ENCODE measurements around the gene PHF1. TPM values are rescaled to one million over a fixed set of nuclear protein-coding genes. Genes with fewer than 3 reads are reported as not detected.

Gene PHF1
- total RNA-seq, 1 donor from 2014 or later: 58.1 TPM

- Mint-ChIP-seq H3K36me3 (ENCODE audit: insufficient read depth) (peaks cover 18% of the 10 kb centered on the region), H3K4me3 (ENCODE audit: low read depth) (no peak overlapping the region), H3K27ac (no peak overlapping the region), H3K27me3 (no peaks in the 10 kb centered on the region), H3K9me3 (ENCODE audit: low read depth) (no peaks in the 10 kb centered on the region), H3K4me1 (ENCODE audit: low read depth) (no peaks in the 10 kb centered on the region)
- no peak for DNase-seq (ENCODE audit: low spot score, unreplicated experiment)
- no peak for TF ChIP-seq CTCF (IDR thresholded peaks at IDR 0.05; ENCODE audit: unreplicated experiment)
Observed at GRCh38 chr6:33442283-33442682, 31.5 kb downstream of the PHF1 start.

- Mint-ChIP-seq H3K9me3 (ENCODE audit: low read depth) (no peaks in the 10 kb centered on the region), H3K27ac (no peak overlapping the region), H3K27me3 (no peaks in the 10 kb centered on the region), H3K4me1 (ENCODE audit: low read depth) (no peaks in the 10 kb centered on the region), H3K36me3 (ENCODE audit: insufficient read depth) (peaks cover 20% of the 10 kb centered on the region), H3K4me3 (ENCODE audit: low read depth) (no peak overlapping the region)
- no peak for TF ChIP-seq CTCF (IDR thresholded peaks at IDR 0.05; ENCODE audit: unreplicated experiment)
- no peak for DNase-seq (ENCODE audit: low spot score, unreplicated experiment)
Observed at GRCh38 chr6:33443025-33443424, 32.2 kb downstream of the PHF1 start.

- no peak for DNase-seq (ENCODE audit: low spot score, unreplicated experiment)
- Mint-ChIP-seq H3K27ac (peak overlapping the region; percentile 60), H3K9me3 (ENCODE audit: low read depth) (no peaks in the 10 kb centered on the region), H3K36me3 (ENCODE audit: insufficient read depth) (peaks cover 20% of the 10 kb centered on the region), H3K4me3 (ENCODE audit: low read depth) (no peak overlapping the region), H3K4me1 (ENCODE audit: low read depth) (no peaks in the 10 kb centered on the region), H3K27me3 (no peaks in the 10 kb centered on the region)
- TF ChIP-seq CTCF (IDR thresholded peaks at IDR 0.05; ENCODE audit: unreplicated experiment): no peak
Observed at GRCh38 chr6:33443619-33444504, 33.0 kb downstream of the PHF1 start.

GRCh38 chr6:33445119-33445603 is 34.3 kb downstream of the PHF1 start:
- Mint-ChIP-seq H3K27ac (no peak overlapping the region), H3K4me1 (ENCODE audit: low read depth) (no peaks in the 10 kb centered on the region), H3K27me3 (no peaks in the 10 kb centered on the region), H3K9me3 (ENCODE audit: low read depth) (no peaks in the 10 kb centered on the region), H3K36me3 (ENCODE audit: insufficient read depth) (peaks cover 14% of the 10 kb centered on the region), H3K4me3 (ENCODE audit: low read depth) (no peak overlapping the region)
- no peak for DNase-seq (ENCODE audit: low spot score, unreplicated experiment)
- no peak for TF ChIP-seq CTCF (IDR thresholded peaks at IDR 0.05; ENCODE audit: unreplicated experiment)

- TF ChIP-seq CTCF (IDR thresholded peaks at IDR 0.05; ENCODE audit: unreplicated experiment): no peak
- no peak for DNase-seq (ENCODE audit: low spot score, unreplicated experiment)
- peak overlapping the region; percentile 59 for H3K27ac Mint-ChIP-seq
- H3K4me3 Mint-ChIP-seq (ENCODE audit: low read depth): no peak overlapping the region
- H3K4me1 Mint-ChIP-seq (ENCODE audit: low read depth): no peaks in the 10 kb centered on the region
- H3K27me3 Mint-ChIP-seq: no peaks in the 10 kb centered on the region
- H3K36me3 Mint-ChIP-seq (ENCODE audit: insufficient read depth): peaks cover 14% of the 10 kb centered on the region
- H3K9me3 Mint-ChIP-seq (ENCODE audit: low read depth): no peaks in the 10 kb centered on the region
Observed at GRCh38 chr6:33446356-33446755, 35.5 kb downstream of the PHF1 start.

Measured in progenitor cell of endocrine pancreas (in vitro differentiated cells).